B cell (primary cell): ENCODE data around the gene ZNF304. TPM values are rescaled to one million over a fixed set of nuclear protein-coding genes. Genes with fewer than 3 reads are reported as not detected.

Experiments
- ATAC-seq: fragments of 200-7000 bp; cut with Tn5 transposase; one replicate; pipeline ENCODE4 v1.10.0; 2021; ENCODE audit warnings: low read depth, mild to moderate bottlenecking, moderate number of reproducible peaks, moderate library complexity
- CTCF ChIA-PET: fragments of 350-600 bp; sonication (Branson Sonifier 250); formaldehyde crosslinking; loops from one replicate; lab custom pipeline; 2021; ENCODE audit warnings: antibody characterized with exemption, inconsistent platforms; lab: Charles Lee
- POLR2A ChIA-PET: fragments of 350-600 bp; sonication (Branson Sonifier 250); formaldehyde crosslinking; loops from one replicate; lab custom pipeline; 2021; ENCODE audit warnings: antibody characterized with exemption; lab: Charles Lee
- DNase-seq: peaks from one replicate; pipeline ENCODE4 v3.0.0; 2013
- H2AFZ ChIP-seq: 2 replicates; pipeline ENCODE4 v1.6.1; 2012; ENCODE audit warnings: mild to moderate bottlenecking, low read depth, low read length; ENCODE audit not compliant: insufficient read depth, poor library complexity, severe bottlenecking
- H3K27ac ChIP-seq, 2 donors: 1 replicate in 1 of 2; 2 replicates in 1 of 2; pipeline ENCODE4 v1.5.1; 2012 to 2013; ENCODE audit warnings: low read length in 2 of 2, mild to moderate bottlenecking in 2 of 2, moderate library complexity in 1 of 2
- H3K27me3 ChIP-seq, 4 experiments: fragments of 200-600 bp in 1 of 4; sonication (generic) in 1 of 4; replicated peaks in 1 of 4; 1 replicate in 2 of 4; 2 replicates in 2 of 4; pipeline versions ENCODE4 v1.6.1 to v1.7.0; 2013 to 2016; ENCODE audit warnings: low read length in 3 of 4, mild to moderate bottlenecking in 2 of 4, mixed read lengths in 1 of 4, moderate library complexity in 1 of 4; ENCODE audit not compliant: insufficient read depth in 4 of 4, control insufficient read depth in 3 of 4; ENCODE audit errors: control extremely low read depth in 1 of 4
- H3K36me3 ChIP-seq, 2 experiments: replicated peaks in 1 of 2; 1 replicate in 1 of 2; 2 replicates in 1 of 2; pipeline versions ENCODE4 v1.6.1 to v1.7.1; 2013; ENCODE audit warnings: low read length in 1 of 2; ENCODE audit not compliant: insufficient read depth in 2 of 2, control insufficient read depth in 1 of 2; ENCODE audit errors: control extremely low read depth in 1 of 2, extremely low read depth in 1 of 2
- H3K4me1 ChIP-seq, 2 donors: fragments of 200-600 bp in 1 of 2; sonication (generic) in 1 of 2; 1 replicate in 1 of 2; 2 replicates in 1 of 2; pipeline versions ENCODE4 v1.5.1 to v1.6.1; 2013 to 2017; ENCODE audit warnings: low read length in 2 of 2; ENCODE audit not compliant: control insufficient read depth in 2 of 2, insufficient read depth in 2 of 2
- H3K4me2 ChIP-seq: replicated peaks from 2 replicates; pipeline ENCODE3; 2012; ENCODE audit warnings: mild to moderate bottlenecking, low read depth, low read length; ENCODE audit not compliant: poor library complexity, severe bottlenecking
- H3K4me3 ChIP-seq, 5 experiments: fragments of 200-600 bp in 1 of 5; sonication (generic) in 1 of 5; 1 replicate in 3 of 5; 2 replicates in 2 of 5; pipeline versions ENCODE4 v1.5.1 to v1.7.0; 2011 to 2016; ENCODE audit warnings: low read length in 4 of 5, mild to moderate bottlenecking in 4 of 5, low read depth in 2 of 5, control low read depth in 1 of 5, moderate library complexity in 1 of 5; ENCODE audit not compliant: insufficient read depth in 1 of 5; ENCODE audit errors: control extremely low read depth in 1 of 5, extremely low read depth in 1 of 5
- H3K79me2 ChIP-seq: fragments of 200-600 bp; sonication (generic); one replicate; pipeline ENCODE4 v1.6.0; 2016; ENCODE audit warnings: low read length; ENCODE audit not compliant: control insufficient read depth, insufficient read depth
- H3K9ac ChIP-seq: fragments of 200-600 bp; sonication (generic); 2 replicates; pipeline ENCODE4 v1.6.1; 2017; ENCODE audit warnings: mild to moderate bottlenecking, low read length, moderate library complexity
- H3K9me3 ChIP-seq, 3 donors: one replicate each; pipeline versions ENCODE4 v1.6.1 to v1.7.1; 2013; ENCODE audit warnings: low read length in 2 of 3; ENCODE audit not compliant: control insufficient read depth in 2 of 3, insufficient read depth in 1 of 3; ENCODE audit errors: control extremely low read depth in 1 of 3
- H4K20me1 ChIP-seq: 2 replicates; pipeline ENCODE4 v1.6.0; 2012; ENCODE audit warnings: mild to moderate bottlenecking, low read length; ENCODE audit not compliant: insufficient read depth, control insufficient read depth, poor library complexity, severe bottlenecking
- H3K27ac Mint-ChIP-seq: one replicate; pipeline ENCODE4 v1.8.0; 2021; ENCODE audit warnings: mixed read lengths
- H3K27me3 Mint-ChIP-seq: one replicate; pipeline ENCODE4 v1.8.0; 2021; ENCODE audit warnings: mixed read lengths
- H3K4me1 Mint-ChIP-seq: one replicate; pipeline ENCODE4 v1.8.0; 2021; ENCODE audit warnings: mixed read lengths
- H3K4me3 Mint-ChIP-seq: one replicate; pipeline ENCODE4 v1.8.0; 2021; ENCODE audit warnings: mixed read lengths
- H3K9me3 Mint-ChIP-seq: one replicate; pipeline ENCODE4 v1.8.0; 2022; ENCODE audit warnings: mixed read lengths; ENCODE audit not compliant: insufficient read depth
- CTCF ChIP-seq: fragments of 200-600 bp; IDR thresholded peaks from one replicate; pipeline ENCODE4 v1.8.0; 2022; ENCODE audit warnings: antibody characterized with exemption, mild to moderate bottlenecking
- EZH2 ChIP-seq: IDR thresholded peaks from 2 replicates; pipeline ENCODE4 v1.6.1; 2012; ENCODE audit warnings: borderline replicate concordance, low read depth, mild to moderate bottlenecking, moderate library complexity, low read length; ENCODE audit not compliant: insufficient read depth, poor library complexity, severe bottlenecking
- WGBS: methylation state at CpG from one replicate; pipeline ENCODE4 v1.1.5; 2013; ENCODE audit warnings: missing lambda C conversion rate; ENCODE audit not compliant: insufficient coverage; 5-methylcytosine and 5-hydroxymethylcytosine counted together
- intact Hi-C: fragments of 100-400 bp; cut with micrococcal nuclease; formaldehyde crosslinking; loops from one replicate; pipeline ENCODE4 v1.10.0; 2022
- polyA plus RNA-seq: library from polyadenylated mRNA; depleted of rRNA; stranded (reverse); fragments of >200 nt; gene quantifications from 2 replicates; pipeline ENCODE4 v1.2.3, GENCODE V29; 2012
- total RNA-seq, 2 donors: library from RNA; stranded (reverse); fragments of 120-200 nt in 1 of 2; gene quantifications; 1 replicate in 1 of 2; 2 replicates in 1 of 2; pipeline versions ENCODE4 v1.2.3 to v1.2.4, GENCODE V29; 2013 to 2022

Gene ZNF304
- total and polyA plus RNA-seq, 2 donors (not counting 1 experiment from before 2014, with no cell fraction given) = 5.0 to 16.2 TPM

- no peak for DNase-seq
- H3K27me3 Mint-ChIP-seq = no peaks in the 10 kb centered on the region
- no peak overlapping the region for H3K27ac Mint-ChIP-seq
- Histone ChIP-seq H3K79me2 (peaks cover 18% of the 10 kb centered on the region), H3K36me3 (peaks cover 24 to 49% of the 10 kb centered on the region in 2 experiments), H3K4me2 (no peak overlapping the region), H3K4me3 (no peak overlapping the region), H3K27ac (no peak overlapping the region), H4K20me1 (no peaks in the 10 kb centered on the region), H3K4me1 (peaks cover 2 to 5% of the 10 kb centered on the region in 2 donors), H3K9me3 (peaks cover 1 to 27% (median 7%) of the 10 kb centered on the region in 3 donors), H3K9ac (no peak overlapping the region), H2AFZ (no peak overlapping the region), H3K27me3 (no peaks in the 10 kb centered on the region)
- no peak overlapping the region for H3K4me3 Mint-ChIP-seq
- H3K4me1 Mint-ChIP-seq = peaks cover 14% of the 10 kb centered on the region
- ChIA-PET POLR2A (interaction anchor here (0.6 kb wide), 1 partner anchor 38 kb away, joined by 4 read pairs; the partner anchor contains the start of gene ZNF543), CTCF (no interaction called here)
- H3K9me3 Mint-ChIP-seq = peaks cover 3% of the 10 kb centered on the region
- WGBS = 100% methylated on average over 3 of the region's 5 CpGs
- intact Hi-C loops = no loop called here
- no peak for ATAC-seq
- TF ChIP-seq CTCF (no peak), EZH2 (no peak)
Observed at GRCh38 chr19:57357406-57357805, 6.3 kb downstream of the ZNF304 start.

GRCh38 chr19:57359300-57359699 is 8.2 kb downstream of the ZNF304 start:
- CTCF ChIA-PET = no interaction called here

More at GRCh38 chr19:57359300-57359699, 8.2 kb downstream of the ZNF304 start:
- peaks cover 19% of the 10 kb centered on the region for H3K79me2 ChIP-seq
- H3K4me3 ChIP-seq = no peak overlapping the region
- H2AFZ ChIP-seq = no peak overlapping the region
- Mint-ChIP-seq H3K4me3 (no peak overlapping the region), H3K27ac (no peak overlapping the region), H3K27me3 (no peaks in the 10 kb centered on the region), H3K4me1 (peaks cover 17% of the 10 kb centered on the region), H3K9me3 (no peaks in the 10 kb centered on the region)
- peaks cover 10 to 14% of the 10 kb centered on the region in 2 donors for H3K4me1 ChIP-seq
- H3K27ac ChIP-seq = no peak overlapping the region
- H3K27me3 ChIP-seq = no peaks in the 10 kb centered on the region
- no peak for TF ChIP-seq EZH2
- no peak for TF ChIP-seq CTCF
- H4K20me1 ChIP-seq = no peaks in the 10 kb centered on the region
- peaks cover 1 to 25% (median 7%) of the 10 kb centered on the region in 3 donors for H3K9me3 ChIP-seq
- DNase-seq (no peak), ATAC-seq (no peak)
- H3K36me3 ChIP-seq = peaks cover 22 to 44% of the 10 kb centered on the region in 2 experiments
- no peak overlapping the region for H3K4me2 ChIP-seq
- intact Hi-C loops = no loop called here
- POLR2A ChIA-PET = no interaction called here
- no peak overlapping the region for H3K9ac ChIP-seq
